GM19240 (cell line): ENCODE results near the gene RPP14.
"Not testable (repeated sequence)": the region's sequence is repeated elsewhere in the genome, so short reads cannot be mapped to it uniquely, and the experiment has no call there.

Experiments
- DNase-seq: peaks from one replicate; pipeline ENCODE4 v3.0.0; 2011; ENCODE audit warnings: low spot score; ENCODE audit not compliant: insufficient read length

The RPP14 gene

DNA sequence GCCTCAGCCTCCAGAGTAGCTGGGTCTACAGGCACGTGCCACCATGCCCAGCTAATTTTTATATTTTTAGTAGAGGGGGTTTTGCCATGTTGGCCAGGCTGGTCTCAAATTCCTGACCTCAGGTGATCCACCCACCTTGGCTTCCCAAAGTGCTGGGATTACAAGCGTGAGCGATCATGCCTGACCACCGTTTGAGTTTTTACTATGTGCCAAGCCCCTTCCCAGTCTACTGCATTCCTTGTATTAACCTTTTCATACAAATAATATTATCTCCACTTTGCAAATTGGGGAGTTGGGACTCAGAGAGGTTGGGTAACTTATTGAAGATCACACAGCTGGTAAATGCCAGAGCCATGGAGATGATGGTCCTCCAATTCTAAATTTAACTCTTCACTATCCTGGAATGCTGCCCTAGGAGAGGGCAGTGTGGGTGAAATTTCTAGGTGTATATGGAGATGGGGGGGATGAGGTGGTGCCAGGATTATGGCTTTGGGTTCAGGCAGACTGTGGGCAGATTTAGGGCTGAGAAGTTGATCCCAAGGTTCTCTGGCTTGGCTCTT, 25.6 kb downstream of the RPP14 start:
- no peak for DNase-seq

DNA sequence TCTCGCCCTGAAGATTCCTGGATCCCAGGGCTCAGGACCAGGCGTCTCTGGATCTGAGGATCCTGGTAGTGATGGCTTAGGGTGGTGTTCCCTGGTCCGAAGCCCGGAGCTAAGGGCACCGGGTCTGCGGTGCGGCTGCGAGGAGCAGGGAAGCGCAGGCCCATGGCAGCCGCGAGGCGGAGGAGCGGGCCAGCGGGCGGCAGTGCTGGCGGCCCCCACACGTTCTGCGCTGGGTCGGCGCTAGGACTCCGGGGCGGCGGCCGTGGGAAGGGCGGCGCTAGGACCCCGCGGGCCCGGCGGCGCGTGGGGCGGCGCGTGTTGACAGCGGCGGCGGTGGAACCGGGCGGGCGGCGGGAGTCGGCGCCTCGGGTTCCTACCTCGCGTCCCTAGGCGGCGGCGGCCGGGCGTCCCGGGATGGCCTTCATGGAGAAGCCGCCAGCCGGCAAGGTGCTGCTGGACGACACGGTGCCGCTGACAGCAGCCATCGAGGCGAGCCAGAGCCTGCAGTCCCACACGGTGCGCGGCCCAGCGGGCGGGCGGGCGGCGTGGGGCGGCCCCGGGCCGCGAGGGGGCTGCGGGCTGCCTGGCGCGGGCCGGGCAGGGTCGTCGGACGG, 26.6 kb downstream of the RPP14 start, which contains the start of gene PXK:
TSS of gene PXK (plus strand) at position 318 of the 614 bp plus-strand sequence. CDS start at position 415, 97 bp downstream.
- peak; percentile 56 for DNase-seq

DNA sequence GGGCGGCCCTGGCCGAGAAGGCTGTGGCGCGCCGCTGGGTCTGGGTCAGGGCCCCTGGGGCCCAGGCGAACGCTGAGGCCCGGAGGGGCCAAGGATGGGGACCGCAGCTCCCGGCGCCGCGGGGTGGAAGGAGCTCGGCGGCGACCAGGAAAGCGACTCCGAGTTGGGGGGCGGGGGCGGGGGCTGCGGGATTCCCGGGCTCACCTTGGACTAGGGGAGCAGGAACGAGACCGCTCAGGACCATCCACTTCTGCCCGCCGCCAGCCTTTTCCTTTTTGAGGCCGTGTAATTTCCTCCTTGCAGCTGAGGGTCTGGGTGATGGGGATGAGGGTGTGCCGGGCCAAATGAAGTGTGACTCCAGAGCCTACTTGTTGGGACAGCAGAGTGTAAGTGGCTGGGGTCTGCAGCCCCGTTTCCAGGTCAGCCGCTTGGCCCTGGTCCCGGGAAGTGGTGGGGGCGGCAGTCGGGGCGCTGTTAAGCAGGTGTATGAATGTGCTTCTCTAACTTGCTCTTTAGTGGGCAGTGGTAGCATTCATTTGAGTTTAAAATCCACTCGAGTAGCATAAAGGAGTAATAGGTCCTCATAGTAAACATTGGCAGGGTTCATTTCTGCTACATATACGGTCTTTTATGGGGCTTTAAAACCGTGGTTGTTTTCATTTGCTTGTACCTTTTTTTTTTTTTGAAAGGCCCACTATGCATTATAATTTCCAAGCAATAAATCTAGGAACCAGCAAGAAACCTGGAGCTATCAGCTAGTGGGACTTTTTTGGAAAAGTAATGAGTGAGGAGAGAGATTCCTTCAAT, 27.4 kb downstream of the RPP14 start:
- peak; percentile 36 for DNase-seq

DNA sequence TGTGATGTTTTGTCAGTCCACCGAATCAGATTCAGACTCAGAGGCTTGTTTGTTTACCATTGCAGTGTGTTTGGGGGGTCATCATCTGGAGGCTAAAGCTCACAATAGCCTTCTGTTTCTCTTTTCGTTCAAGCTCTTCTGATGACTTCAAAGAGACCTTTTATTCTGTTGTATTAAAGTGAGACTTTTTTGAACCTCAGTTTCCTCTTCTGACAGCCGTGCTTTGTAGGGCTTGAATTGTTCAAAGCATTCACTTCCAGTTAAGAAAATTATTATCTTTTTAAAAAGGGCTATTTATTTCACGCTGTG, 27.9 kb downstream of the RPP14 start:
- no peak for DNase-seq

DNA sequence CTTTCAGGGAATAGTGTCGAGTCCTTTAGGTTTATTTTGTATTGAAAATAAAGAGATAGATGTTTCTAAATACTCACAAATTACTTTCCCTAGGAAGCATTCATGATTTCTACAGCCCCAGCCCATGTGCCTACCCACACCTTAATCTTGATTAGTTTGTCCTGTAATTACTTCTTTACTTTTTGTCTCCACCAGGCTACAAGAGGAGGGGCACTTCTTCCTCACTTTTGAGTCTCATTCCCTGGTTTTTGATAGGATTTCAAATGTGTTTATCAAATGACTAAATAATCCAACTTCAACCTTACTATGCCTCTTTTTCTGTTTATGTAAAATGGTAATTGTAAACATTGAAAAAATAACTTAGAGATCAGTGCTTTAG, 28.4 kb downstream of the RPP14 start:
- no peak for DNase-seq

DNA sequence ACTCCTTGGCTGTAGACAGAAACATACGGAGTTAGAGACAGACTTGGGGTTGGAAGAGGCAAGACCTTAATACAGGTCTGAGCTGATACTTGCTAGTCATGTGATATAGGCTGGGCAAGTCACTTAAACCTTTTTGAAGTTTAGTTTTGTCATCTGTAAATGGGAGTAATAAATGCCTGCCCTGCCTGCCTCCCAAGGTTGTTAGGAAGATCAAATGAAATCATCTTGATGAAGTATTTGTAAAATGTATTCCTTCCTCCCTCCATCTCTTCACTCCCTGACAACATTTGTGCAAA, 29.6 kb downstream of the RPP14 start:
- DNase-seq: no peak

DNA sequence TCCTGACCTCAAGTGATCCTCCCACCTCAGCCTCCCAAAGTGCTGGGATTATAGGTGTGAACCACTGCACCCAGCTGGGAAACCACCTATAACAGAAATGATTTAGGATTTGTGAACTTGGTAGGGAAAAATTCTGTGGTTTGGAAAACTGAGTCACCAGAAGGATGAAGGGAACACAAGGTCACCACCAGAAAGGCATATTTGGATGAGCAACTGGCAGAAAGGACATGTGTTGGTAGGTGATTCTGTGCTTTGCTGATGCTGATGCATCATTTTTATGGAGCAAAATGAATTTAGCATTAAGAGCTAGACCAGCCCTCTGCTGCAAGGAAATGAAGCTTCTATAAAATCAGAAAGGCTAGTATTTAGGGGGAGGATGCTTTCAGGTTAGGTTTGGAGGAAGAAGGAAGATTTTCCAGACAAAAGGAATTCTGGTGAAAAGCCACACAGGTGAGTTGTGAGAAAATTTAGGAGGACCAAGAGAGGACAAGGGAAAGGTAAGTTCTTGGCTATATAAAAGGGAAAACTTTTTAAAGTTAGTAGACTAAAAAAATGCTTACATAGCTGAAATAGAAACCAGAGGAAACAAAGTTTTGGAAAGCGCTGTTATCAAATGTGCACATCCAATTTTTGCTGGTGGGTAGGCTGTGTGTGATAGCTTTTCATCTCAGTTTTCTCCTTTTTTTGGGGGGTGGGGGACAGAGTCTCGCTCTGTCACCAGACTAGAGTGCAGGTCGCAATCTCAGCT, 30.3 kb downstream of the RPP14 start:
- no peak for DNase-seq

DNA sequence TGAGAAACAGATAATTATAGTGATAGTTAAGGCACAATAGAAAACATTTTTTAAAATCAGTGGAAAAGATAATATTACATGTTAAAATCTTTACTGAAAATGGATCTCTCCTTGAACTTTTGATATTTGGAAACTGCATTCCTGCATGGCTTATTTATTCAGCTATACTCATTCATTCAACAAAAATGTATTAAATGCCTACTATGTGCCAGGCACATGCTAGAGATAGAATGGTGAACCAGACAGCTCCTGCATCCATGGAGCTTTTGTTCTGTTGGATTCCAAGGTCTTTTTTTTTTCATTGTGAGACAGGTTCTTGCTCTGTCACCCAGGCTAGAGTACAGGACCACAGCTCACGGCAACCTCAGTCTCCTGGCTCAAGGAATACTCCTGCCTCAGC, 31.1 kb downstream of the RPP14 start:
- no peak for DNase-seq

DNA sequence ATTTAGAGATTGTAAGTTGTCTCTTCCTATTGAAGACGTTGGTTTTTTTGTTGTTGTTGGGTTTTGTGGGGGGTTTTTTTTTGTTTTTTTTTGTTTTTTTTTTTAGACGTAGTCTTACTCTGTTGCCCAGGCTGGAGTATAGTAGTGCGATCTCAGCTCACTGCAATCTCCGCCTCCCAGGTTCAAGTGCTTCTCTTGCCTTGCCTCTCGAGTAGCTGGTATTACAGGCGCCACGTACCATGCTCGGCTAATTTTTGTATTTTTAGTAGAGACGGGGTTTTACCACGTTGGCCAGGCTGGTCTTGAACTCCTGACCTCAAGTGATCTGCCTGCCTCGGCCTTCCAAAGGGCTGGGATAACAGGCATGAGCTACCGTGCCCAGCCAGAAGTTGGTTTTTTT, 33.1 kb downstream of the RPP14 start:
- DNase-seq: not testable (repeated sequence)

DNA sequence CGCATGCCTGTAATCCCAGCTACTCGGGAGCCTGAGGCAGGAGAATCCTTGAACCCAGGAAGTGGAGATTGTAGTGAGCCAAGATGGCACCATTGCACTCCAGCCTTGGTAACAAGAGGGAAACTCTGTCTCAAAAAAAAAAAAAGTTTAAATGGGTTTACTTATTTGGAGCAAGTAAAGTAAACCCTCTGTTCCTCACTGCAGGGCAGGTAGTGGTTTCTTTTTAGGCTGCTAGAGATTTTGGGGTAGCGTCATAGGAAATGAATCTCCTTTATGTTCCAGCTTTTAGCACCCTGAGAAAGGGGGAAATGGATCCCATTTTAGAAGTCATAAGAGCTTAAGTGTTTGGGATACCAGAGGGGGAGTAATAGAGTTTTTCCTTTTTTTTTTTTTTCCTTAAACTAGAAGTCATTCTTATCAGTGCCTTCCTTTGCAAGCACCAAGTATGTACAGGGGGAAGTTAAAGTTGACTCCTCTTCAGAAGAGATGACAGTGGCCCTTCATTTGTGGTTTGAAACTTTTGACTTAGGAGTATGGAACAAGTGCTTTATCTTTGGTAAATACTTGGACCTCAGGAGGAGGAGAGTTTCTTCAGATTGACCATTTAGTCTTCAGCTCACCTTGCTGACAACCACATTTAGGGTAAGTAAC, 34.7 kb downstream of the RPP14 start:
- DNase-seq: no peak

DNA sequence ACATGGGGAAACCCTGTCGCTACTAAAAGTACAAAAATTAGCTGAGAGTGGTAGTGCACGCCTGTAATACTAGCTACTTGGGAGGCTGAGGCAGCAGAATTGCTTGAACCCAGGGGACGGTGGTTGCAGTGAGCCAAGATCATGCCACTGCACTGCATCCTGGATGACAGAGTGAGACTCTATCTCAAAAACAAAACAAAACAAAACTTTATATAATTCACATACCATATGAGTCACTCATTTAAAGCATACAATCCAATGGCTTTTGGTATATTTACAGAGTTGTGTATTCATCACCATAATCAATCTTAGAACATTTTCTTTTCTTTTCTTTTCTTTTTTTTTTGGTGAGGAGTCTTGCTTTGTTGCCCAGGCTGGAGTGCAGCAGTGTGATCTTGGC, 35.3 kb downstream of the RPP14 start:
- DNase-seq: no peak

DNA sequence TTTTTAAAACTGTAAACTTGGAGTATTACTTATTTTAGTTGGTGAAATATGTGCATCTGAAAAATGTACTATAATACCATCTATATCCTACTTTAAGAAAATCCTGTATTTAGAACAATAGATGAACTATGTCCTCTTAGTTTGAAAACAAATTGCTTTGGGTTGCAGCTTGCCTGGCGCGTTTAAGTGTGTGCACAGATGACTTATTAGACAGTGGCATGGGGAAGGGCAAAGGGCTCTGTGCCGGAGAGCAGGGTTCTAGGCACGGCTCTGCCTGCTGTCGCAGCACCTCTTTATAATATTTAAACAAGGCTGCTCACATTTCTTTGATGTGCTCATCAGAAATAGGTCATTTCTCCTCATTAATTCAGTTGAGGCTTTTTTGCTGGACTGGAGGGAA, 36.6 kb downstream of the RPP14 start:
- DNase-seq: no peak

DNA sequence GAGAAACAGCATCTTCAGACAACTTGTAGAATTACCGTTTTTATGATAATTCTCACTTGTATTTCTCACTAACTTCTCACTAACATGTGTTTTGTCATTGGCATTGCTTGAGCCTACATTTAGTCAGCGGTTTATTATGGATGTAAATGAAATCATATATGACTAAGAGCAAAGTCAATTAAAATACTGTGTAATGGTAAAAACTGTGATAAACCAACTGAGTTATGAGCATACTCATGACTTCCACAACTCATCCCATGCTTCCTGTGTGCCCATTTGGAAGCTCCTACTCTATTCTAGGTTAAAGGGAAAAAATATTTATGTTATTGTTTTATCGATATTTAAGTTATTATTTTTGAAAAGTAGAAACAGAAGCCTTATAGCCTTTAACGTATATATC, 39.4 kb downstream of the RPP14 start:
- no peak for DNase-seq

DNA sequence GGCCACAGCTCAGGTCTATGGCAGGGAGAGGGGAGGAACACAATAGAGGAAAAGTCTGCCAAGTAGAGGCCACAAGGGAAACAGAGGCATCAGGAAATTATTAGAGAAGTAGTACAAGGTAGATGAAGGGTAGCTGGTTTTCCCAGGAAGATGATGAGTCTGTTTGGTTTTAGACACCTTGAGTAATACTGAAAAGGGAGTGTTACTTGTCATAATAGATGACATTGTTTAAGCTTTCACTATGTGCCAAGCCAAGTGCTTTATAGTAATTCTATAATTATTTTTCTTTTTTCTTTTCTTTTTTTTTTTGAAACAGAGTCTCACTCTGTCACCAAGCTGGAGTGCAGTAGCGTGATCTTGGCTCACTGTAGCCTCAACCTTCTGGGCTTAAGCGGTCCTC, 40.3 kb downstream of the RPP14 start:
- no peak for DNase-seq

DNA sequence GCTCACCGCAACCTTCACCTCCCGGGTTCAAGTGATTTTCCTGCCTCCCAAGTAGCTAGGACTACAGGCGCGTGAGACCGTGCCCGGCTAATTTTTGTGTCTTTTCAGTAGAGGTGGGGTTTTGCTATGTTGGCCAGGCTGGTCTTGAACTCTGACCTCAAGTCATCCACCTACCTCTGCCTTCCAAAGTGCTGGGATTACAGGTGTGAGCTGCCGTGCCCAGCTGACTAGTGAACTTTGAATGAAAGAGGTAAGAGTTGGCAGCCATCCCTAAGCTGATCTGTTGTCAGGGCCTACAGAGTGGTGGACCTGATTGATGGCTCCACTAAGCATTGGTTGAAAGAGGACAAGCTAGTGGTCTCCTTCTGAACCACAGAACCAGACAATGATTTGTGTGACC, 41.9 kb downstream of the RPP14 start:
- DNase-seq: no peak

DNA sequence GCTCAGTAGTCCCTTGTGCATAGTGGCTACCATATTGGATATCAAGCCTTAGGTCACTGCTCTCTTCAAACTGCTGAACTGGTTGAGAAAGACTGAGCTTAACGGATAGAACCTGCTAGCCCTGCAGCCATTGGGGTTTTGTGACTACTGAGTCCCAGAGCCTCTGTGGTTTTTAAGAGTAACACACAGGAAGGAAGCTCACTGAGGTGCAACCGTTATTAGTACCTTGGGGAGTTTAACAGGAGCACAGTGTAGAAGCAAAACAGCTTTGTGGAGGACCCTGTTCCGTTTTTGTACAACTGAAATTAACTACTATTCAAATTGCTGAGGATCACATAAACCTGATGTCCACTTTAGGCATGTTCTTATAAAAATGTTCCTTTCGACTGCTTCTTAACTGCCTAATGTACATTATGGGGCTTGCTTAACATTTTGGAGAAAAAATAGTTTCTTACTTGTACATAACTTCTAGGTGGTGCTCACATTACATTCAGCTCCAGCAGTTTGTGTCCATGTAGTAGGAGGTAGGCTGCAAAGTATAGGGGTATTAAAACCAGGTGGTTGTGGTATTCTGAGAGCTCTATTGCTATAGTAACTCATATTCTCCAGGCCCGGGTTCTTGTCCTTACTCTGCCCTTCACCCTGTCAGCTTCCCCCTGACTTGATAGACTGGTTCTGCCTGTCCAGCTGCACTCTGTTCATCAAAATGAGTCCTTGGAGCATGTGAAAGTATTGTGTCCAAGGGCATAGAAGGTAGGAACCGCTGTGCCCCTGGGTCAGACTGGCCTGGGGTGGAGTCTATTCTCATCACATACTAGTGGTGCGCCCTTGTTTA, 44.0 kb downstream of the RPP14 start:
- DNase-seq: peak; percentile 31

DNA sequence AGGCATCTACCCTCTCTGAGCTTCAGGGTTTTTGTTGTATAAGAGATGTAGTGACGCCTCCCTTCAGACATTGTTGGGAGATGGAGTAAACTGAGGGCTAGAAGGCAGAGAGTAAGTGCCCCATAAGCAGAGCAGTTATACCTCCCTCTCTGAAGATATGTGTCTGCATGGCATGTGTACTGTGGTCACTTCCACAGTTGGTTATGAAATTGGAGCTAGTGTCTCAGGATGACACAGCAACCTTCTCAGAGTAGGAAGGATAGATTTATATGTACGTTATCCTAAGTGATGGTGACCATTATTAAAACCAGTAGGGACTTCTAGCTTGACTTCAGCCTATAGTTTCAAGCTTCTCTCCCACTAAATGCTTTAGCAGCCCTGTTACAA, 44.6 kb downstream of the RPP14 start:
- DNase-seq: no peak

DNA sequence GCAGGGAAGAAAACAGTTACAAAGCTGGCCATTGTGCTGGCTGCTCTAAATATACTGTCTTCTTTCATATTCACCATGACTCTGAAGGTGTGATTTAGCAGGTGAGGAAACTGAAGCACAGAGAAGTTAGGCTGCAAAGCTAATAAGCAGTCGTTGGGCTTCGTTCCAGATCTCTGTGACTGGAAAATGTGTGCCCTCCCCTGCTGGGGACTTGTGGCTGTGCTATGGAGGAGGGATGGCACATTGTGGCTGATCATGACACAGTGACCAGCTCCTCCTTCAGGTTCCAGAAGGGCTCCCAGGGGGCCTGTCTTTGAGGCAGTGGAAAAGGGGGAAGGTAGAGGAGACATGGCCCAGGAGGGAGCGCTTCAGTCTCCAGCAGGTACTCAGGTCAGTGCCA, 45.9 kb downstream of the RPP14 start:
- no peak for DNase-seq

DNA sequence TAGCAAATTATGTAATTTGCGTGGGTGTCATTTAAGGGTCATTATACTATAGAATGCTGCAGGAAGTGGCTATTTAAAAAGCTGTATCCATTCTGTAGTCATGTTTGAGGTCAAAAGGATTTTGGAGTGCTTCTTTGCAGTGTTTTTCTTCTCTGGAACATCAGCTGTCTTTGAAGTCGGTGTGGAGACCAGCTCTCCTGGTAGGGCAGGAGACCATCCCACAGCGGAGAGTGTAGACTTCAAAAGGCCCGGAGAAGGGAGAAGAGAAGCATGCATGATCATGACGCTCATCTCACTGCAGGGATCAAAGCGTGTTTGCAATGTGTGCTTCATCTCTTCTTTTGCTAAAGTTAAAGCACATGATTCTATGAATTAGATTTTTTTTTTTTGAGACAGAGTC, 46.6 kb downstream of the RPP14 start:
- no peak for DNase-seq

DNA sequence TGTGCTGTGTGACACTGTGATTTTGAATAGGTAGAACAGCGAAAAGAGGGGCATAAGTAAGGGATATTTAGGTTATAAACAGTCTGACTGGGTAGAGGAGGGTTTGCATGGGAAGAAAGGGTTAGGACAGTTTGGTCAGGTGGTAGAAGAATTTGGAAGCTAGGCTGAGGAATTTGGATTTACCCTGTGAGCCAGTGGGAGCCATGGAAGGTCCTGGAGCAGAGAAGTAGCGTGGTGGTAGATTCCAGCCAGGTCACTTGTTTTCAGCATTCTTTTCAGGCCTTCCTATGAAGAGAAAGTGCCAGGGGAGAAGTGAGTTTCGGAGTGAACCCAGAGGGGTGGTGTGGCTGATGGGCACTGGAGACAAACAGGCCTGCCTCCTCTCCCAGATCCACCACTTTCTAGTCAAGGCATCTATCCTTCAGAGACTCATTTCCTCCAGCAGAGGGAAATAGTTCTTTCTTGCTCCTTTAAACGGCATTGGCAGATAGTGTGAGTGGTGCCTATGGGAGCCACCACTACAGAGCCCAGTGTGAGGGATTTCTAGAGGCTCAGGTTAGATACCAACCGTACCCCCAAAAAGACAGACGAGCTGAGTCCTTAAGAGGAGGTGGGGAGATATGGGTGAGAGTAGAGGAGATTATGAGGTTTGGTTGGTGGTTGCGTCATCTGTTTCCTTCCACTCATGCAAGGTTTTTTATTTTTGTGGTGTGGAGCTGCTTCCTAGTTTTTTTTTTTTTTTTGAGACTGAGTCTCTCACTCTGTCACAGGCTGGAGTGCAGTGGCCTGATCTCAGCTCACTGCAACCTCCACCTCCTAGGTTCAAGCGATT, 47.9 kb downstream of the RPP14 start:
- no peak for DNase-seq
